ENCODE data around the gene LCE2B. TPM values are rescaled to one million over a fixed set of nuclear protein-coding genes. Genes with fewer than 3 reads are reported as not detected.

LCE2B gene
- polyA plus RNA-seq, 3 donors: not detected

- Histone ChIP-seq H3K4me1 (ENCODE audit: control insufficient read depth in 1 of 2, insufficient read depth in 2 of 2, low read length in 2 of 2) (no peaks in the 10 kb centered on the region), H3K27me3 (ENCODE audit: control insufficient read depth in 2 of 2, insufficient read depth in 2 of 2, low read length in 2 of 2) (no peaks in the 10 kb centered on the region), H2AFZ (ENCODE audit: insufficient read depth, low read depth, low read length, poor library complexity, severe bottlenecking) (no peak overlapping the region), H3K9me3 (replicated peaks in 1 of 2; ENCODE audit: control insufficient read depth in 1 of 2, insufficient read depth in 1 of 2, low read length in 2 of 2) (no peaks in the 10 kb centered on the region), H3K79me2 (ENCODE audit: insufficient read depth, low read length) (no peaks in the 10 kb centered on the region), H3K27ac (ENCODE audit: low read depth in 1 of 2, low read length in 2 of 2) (no peak overlapping the region), H3K9ac (ENCODE audit: insufficient read depth, low read length, poor library complexity, severe bottlenecking) (no peak overlapping the region), H4K20me1 (ENCODE audit: insufficient read depth, low read length) (no peaks in the 10 kb centered on the region), H3K36me3 (replicated peaks in 1 of 2; ENCODE audit: control insufficient read depth in 1 of 2, insufficient read depth in 2 of 2, low read length in 2 of 2) (no peaks in the 10 kb centered on the region), H3K4me3 (replicated peaks in 1 of 3; ENCODE audit: low read depth in 2 of 3, low read length in 3 of 3) (no peak overlapping the region), H3K4me2 (replicated peaks; ENCODE audit: extremely low read depth, low read length, poor library complexity, severe bottlenecking) (no peak overlapping the region)
- intact Hi-C loops (cut with micrococcal nuclease): no loop called here
- no peaks in the 10 kb centered on the region for H3K4me1 Mint-ChIP-seq
- no peaks in the 10 kb centered on the region for H3K36me3 Mint-ChIP-seq
- H3K27ac Mint-ChIP-seq: no peak overlapping the region
- H3K27me3 Mint-ChIP-seq (ENCODE audit: low read depth in 3 of 3): peaks cover 1 to 16% (median 2%) of the 10 kb centered on the region in 3 donors
- peaks cover 0 to 4% (median 0%) of the 10 kb centered on the region in 7 donors for H3K9me3 Mint-ChIP-seq
- DNase-seq: no peak
- H3K4me3 Mint-ChIP-seq: no peak overlapping the region
- no peak for TF ChIP-seq CTCF (IDR thresholded peaks at IDR 0.05)
These were observed 2.1 kb upstream of the LCE2B start for GRCh38 chr1:152683846-152684245.

GRCh38 chr1:152697701-152698600, 12.0 kb downstream of the LCE2B start, which contains the start of gene LCE2A:
Gene LCE2A (plus strand): TSS chr1:152698345. CDS start chr1:152698902, 557 bp downstream.
- no peak for TF ChIP-seq CTCF (IDR thresholded peaks at IDR 0.05)
- H3K27me3 Mint-ChIP-seq (ENCODE audit: low read depth in 3 of 3): peaks cover 0 to 12% (median 2%) of the 10 kb centered on the region in 3 donors
- no peaks in the 10 kb centered on the region for H3K4me1 ChIP-seq (ENCODE audit: control insufficient read depth in 1 of 2, insufficient read depth in 2 of 2, low read length in 2 of 2)
- no peak within 1 kb of the TSS for H3K4me3 ChIP-seq (replicated peaks in 1 of 3; ENCODE audit: low read depth in 2 of 3, low read length in 3 of 3)
- H3K4me3 Mint-ChIP-seq: no peak within 1 kb of the TSS
- H3K9me3 ChIP-seq (replicated peaks in 1 of 2; ENCODE audit: control insufficient read depth in 1 of 2, insufficient read depth in 1 of 2, low read length in 2 of 2): no peaks in the 10 kb centered on the region
- H3K36me3 ChIP-seq (replicated peaks in 1 of 2; ENCODE audit: control insufficient read depth in 1 of 2, insufficient read depth in 2 of 2, low read length in 2 of 2): no peaks in the 10 kb centered on the region
- no peak within 1 kb of the TSS for H3K27ac Mint-ChIP-seq
- H3K4me1 Mint-ChIP-seq: no peaks in the 10 kb centered on the region
- no peak for DNase-seq
- no peaks in the 10 kb centered on the region for H4K20me1 ChIP-seq (ENCODE audit: insufficient read depth, low read length)
- H3K27me3 ChIP-seq (ENCODE audit: control insufficient read depth in 2 of 2, insufficient read depth in 2 of 2, low read length in 2 of 2): no peaks in the 10 kb centered on the region
- no peak within 1 kb of the TSS for H3K9ac ChIP-seq (ENCODE audit: insufficient read depth, low read length, poor library complexity, severe bottlenecking)
- 20% methylated on average over 1 of the region's 4 CpGs for WGBS (ENCODE audit: insufficient coverage)
- H3K79me2 ChIP-seq (ENCODE audit: insufficient read depth, low read length): no peaks in the 10 kb centered on the region
- H3K4me2 ChIP-seq (replicated peaks; ENCODE audit: extremely low read depth, low read length, poor library complexity, severe bottlenecking): no peak within 1 kb of the TSS
- intact Hi-C loops (cut with micrococcal nuclease): no loop called here
- H3K27ac ChIP-seq (ENCODE audit: low read depth in 1 of 2, low read length in 2 of 2): no peak within 1 kb of the TSS
- no peaks in the 10 kb centered on the region for H3K36me3 Mint-ChIP-seq
- H2AFZ ChIP-seq (ENCODE audit: insufficient read depth, low read depth, low read length, poor library complexity, severe bottlenecking): no peak within 1 kb of the TSS
- peaks cover 0 to 7% (median 6%) of the 10 kb centered on the region in 7 donors for H3K9me3 Mint-ChIP-seq
